Esophagus squamous epithelium (tissue), 4 donors: Measurements from ENCODE around the gene RUVBL2.

Source experiments
- CTCF ChIP-seq, 6 experiments: fragments of 450-650 bp in 4 of 6; fragments of 200-600 bp in 2 of 6; sonication (generic) in 2 of 6; IDR thresholded peaks; one replicate each; pipeline ENCODE4 v1.5.1; 2016 to 2019; ENCODE audit warnings: antibody characterized with exemption in 6 of 6, mild to moderate bottlenecking in 4 of 6, moderate library complexity in 4 of 6
- POLR2A ChIP-seq, 4 donors: fragments of 450-650 bp; IDR thresholded peaks; one replicate each; pipeline ENCODE4 v1.6.1; 2017; ENCODE audit warnings: antibody characterized with exemption in 4 of 4, mild to moderate bottlenecking in 4 of 4, moderate library complexity in 3 of 4

- TF ChIP-seq CTCF (IDR thresholded peaks at IDR 0.05), result no peak
- TF ChIP-seq POLR2A (IDR thresholded peaks at IDR 0.05), result no peak
These were observed 28.4 kb downstream of the RUVBL2 start for GRCh38 chr19:49022116-49022515.
